Measurements from ENCODE around the gene FAM124A.

FAM124A gene

DNA sequence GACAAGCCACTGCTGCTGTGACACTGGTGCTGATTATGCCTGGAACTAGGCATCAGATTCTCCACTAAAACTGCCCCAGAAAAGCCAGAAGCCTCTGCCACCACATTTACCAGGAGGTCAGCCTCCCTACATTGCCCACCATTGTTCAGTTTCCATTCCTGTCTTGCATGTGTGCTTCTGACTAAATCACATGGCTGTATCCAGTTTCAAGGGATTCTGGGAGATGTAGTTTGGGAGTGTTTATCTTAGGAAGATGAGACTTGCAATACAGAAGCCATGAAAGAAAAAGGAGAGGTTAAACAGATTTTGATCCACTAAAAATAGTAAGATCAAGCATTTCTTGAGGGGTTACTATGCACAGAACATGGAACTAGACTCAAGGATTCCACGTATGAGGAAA, 76.6 kb downstream of the FAM124A start:
- H3K27me3 ChIP-seq (ENCODE audit: insufficient read depth, low read length, poor library complexity) = peaks cover 5% of the 10 kb centered on the region
- no peaks in the 10 kb centered on the region for H3K4me1 ChIP-seq (ENCODE audit: insufficient read depth, low read length)
- H4K20me1 ChIP-seq (ENCODE audit: insufficient read depth, low read length) = no peaks in the 10 kb centered on the region

DNA sequence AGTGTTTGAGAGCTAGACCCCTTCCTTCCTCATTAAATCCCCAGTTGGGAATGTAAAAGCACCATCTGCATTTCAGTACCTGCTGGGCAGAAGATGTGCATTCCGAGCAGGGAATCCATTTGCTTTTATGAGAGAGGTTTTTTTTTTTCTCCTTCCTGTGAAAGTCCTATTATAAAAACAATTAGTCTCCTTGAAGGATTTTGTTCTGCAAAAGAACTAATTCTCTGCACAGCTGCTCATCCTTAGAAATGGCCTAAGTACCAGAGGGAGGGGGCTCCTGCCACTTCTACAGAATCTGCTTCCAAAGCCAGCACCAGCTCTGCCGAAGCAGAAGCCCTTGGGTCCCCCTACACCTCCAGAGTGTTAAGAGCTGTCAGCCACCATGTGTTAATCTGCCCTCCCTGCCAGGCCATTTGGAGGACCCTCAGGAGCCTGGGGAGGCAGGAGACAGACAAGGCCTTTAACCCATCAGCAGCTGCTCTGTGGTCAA, 80.9 kb downstream of the FAM124A start:
- H3K4me1 ChIP-seq (ENCODE audit: insufficient read depth, low read length) = no peaks in the 10 kb centered on the region
- ATAC-seq (ENCODE audit: insufficient read depth, low read depth) = no peak
- DNase-seq = no peak
- H3K27ac ChIP-seq (ENCODE audit: low read length) = no peak overlapping the region
- no peak overlapping the region for H3K4me2 ChIP-seq (ENCODE audit: insufficient read depth, low read length)
- no peaks in the 10 kb centered on the region for H3K9me3 ChIP-seq (ENCODE audit: insufficient read depth, low read length, severe bottlenecking)
- H3K36me3 ChIP-seq (ENCODE audit: insufficient read depth, low read length) = no peaks in the 10 kb centered on the region
- H3K27me3 ChIP-seq (ENCODE audit: insufficient read depth, low read length, poor library complexity) = no peaks in the 10 kb centered on the region
- H3K9ac ChIP-seq (ENCODE audit: low read depth, low read length) = no peak overlapping the region
- no peak overlapping the region for H2AFZ ChIP-seq (ENCODE audit: low read depth, low read length)
- H4K20me1 ChIP-seq (ENCODE audit: insufficient read depth, low read length) = no peaks in the 10 kb centered on the region
- no peaks in the 10 kb centered on the region for H3K79me2 ChIP-seq (ENCODE audit: insufficient read depth, low read length)
- no peak for TF ChIP-seq EZH2 (IDR thresholded peaks at IDR 0.05; ENCODE audit: borderline replicate concordance, low read depth, low read length, severe bottlenecking)
- no peak overlapping the region for H3K4me3 ChIP-seq (ENCODE audit: low read depth in 1 of 2, low read length in 2 of 2)

More for the DNA sequence above, 76.6 kb downstream of the FAM124A start:
- no peaks in the 10 kb centered on the region for H3K79me2 ChIP-seq (ENCODE audit: insufficient read depth, low read length)
- no peak for ATAC-seq (ENCODE audit: insufficient read depth, low read depth)
- H3K4me2 ChIP-seq (ENCODE audit: insufficient read depth, low read length) = no peak overlapping the region
- no peak for TF ChIP-seq EZH2 (IDR thresholded peaks at IDR 0.05; ENCODE audit: borderline replicate concordance, low read depth, low read length, severe bottlenecking)
- TF ChIP-seq, protein P1, sequence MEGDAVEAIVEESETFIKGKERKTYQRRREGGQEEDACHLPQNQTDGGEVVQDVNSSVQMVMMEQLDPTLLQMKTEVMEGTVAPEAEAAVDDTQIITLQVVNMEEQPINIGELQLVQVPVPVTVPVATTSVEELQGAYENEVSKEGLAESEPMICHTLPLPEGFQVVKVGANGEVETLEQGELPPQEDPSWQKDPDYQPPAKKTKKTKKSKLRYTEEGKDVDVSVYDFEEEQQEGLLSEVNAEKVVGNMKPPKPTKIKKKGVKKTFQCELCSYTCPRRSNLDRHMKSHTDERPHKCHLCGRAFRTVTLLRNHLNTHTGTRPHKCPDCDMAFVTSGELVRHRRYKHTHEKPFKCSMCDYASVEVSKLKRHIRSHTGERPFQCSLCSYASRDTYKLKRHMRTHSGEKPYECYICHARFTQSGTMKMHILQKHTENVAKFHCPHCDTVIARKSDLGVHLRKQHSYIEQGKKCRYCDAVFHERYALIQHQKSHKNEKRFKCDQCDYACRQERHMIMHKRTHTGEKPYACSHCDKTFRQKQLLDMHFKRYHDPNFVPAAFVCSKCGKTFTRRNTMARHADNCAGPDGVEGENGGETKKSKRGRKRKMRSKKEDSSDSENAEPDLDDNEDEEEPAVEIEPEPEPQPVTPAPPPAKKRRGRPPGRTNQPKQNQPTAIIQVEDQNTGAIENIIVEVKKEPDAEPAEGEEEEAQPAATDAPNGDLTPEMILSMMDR (IDR thresholded peaks at IDR 0.05; ENCODE audit: borderline replicate concordance, extremely low read depth, low read length, poor library complexity, severe bottlenecking) = no peak
- no peak overlapping the region for H3K4me3 ChIP-seq (ENCODE audit: low read depth in 1 of 2, low read length in 2 of 2)
- no peak overlapping the region for H3K9ac ChIP-seq (ENCODE audit: low read depth, low read length)
- no peak for DNase-seq
- H3K9me3 ChIP-seq (ENCODE audit: insufficient read depth, low read length, severe bottlenecking) = no peaks in the 10 kb centered on the region
- H2AFZ ChIP-seq (ENCODE audit: low read depth, low read length) = no peak overlapping the region
- H3K36me3 ChIP-seq (ENCODE audit: insufficient read depth, low read length) = no peaks in the 10 kb centered on the region
- H3K27ac ChIP-seq (ENCODE audit: low read length) = no peak overlapping the region

DNA sequence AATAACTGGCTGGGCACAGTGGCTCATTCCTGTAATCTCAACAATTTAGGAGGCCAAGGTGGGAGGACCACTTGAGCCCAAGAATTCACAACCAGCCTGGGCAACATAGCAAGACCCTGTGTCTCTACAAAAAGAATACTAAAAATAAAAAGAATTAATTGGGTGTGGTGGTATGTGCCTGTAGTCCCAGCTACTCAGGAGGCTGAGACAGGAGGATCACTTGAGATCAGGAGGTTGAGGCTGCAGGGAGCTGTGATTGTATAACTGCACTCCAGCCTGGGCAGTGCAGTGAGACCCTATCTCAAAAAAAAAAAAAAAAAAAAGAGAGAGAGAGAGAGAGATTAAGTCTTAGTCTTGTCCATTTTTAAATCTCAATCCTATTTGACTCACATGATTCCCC, 81.7 kb downstream of the FAM124A start:
- Histone ChIP-seq H3K27ac (ENCODE audit: low read length) (no peak overlapping the region), H3K4me2 (ENCODE audit: insufficient read depth, low read length) (no peak overlapping the region), H4K20me1 (ENCODE audit: insufficient read depth, low read length) (no peaks in the 10 kb centered on the region), H2AFZ (ENCODE audit: low read depth, low read length) (no peak overlapping the region), H3K9me3 (ENCODE audit: insufficient read depth, low read length, severe bottlenecking) (no peaks in the 10 kb centered on the region), H3K9ac (ENCODE audit: low read depth, low read length) (no peak overlapping the region), H3K4me1 (ENCODE audit: insufficient read depth, low read length) (no peaks in the 10 kb centered on the region), H3K4me3 (ENCODE audit: low read depth in 1 of 2, low read length in 2 of 2) (no peak overlapping the region), H3K79me2 (ENCODE audit: insufficient read depth, low read length) (no peaks in the 10 kb centered on the region), H3K27me3 (ENCODE audit: insufficient read depth, low read length, poor library complexity) (peaks cover 4% of the 10 kb centered on the region), H3K36me3 (ENCODE audit: insufficient read depth, low read length) (no peaks in the 10 kb centered on the region)
- DNase-seq (no peak), ATAC-seq (ENCODE audit: insufficient read depth, low read depth) (no peak)
- TF ChIP-seq, protein P1 (IDR thresholded peaks at IDR 0.05; ENCODE audit: borderline replicate concordance, extremely low read depth, low read length, poor library complexity, severe bottlenecking) = no peak
- TF ChIP-seq EZH2 (IDR thresholded peaks at IDR 0.05; ENCODE audit: borderline replicate concordance, low read depth, low read length, severe bottlenecking) = no peak

DNA sequence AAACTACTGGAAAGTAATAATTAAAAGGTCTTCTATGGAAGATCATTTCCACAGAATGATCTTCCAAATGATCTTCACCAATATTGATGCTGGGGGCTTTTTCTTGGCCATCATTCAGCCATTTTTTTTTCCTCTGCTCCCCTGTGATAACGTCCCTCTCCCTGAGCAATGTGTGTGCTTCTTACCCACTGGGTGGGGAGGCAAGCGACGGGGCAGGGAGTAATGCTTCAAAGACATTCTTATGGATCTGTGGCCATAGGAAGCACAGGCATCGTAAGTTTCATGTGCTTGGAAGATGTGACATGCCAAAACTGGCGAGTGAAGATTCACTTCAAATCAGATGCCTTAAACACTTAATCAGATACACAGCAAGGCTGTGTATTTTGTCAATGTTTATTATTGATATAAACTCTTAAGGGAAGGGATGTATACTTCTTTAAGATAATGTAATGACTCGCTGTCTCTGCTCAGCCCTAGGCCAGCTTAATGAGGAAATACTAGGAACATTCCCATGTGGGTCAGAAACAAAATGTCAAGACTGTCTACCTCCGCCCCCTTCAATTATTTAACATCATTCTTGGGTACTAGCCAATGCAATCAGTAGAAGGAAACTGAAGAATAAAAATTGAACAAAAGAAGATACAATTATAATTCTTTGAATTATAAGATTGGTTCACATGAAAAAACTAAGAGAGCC, 83.2 kb downstream of the FAM124A start:
- Histone ChIP-seq H3K4me2 (ENCODE audit: insufficient read depth, low read length) (no peak overlapping the region), H3K27me3 (ENCODE audit: insufficient read depth, low read length, poor library complexity) (peaks cover 10% of the 10 kb centered on the region), H3K9ac (ENCODE audit: low read depth, low read length) (no peak overlapping the region), H2AFZ (ENCODE audit: low read depth, low read length) (no peak overlapping the region), H3K36me3 (ENCODE audit: insufficient read depth, low read length) (no peaks in the 10 kb centered on the region), H4K20me1 (ENCODE audit: insufficient read depth, low read length) (no peaks in the 10 kb centered on the region), H3K4me1 (ENCODE audit: insufficient read depth, low read length) (no peaks in the 10 kb centered on the region), H3K79me2 (ENCODE audit: insufficient read depth, low read length) (no peaks in the 10 kb centered on the region), H3K9me3 (ENCODE audit: insufficient read depth, low read length, severe bottlenecking) (no peaks in the 10 kb centered on the region), H3K27ac (ENCODE audit: low read length) (no peak overlapping the region), H3K4me3 (ENCODE audit: low read depth in 1 of 2, low read length in 2 of 2) (no peak overlapping the region)
- DNase-seq (no peak), ATAC-seq (ENCODE audit: insufficient read depth, low read depth) (no peak)
- TF ChIP-seq, protein P1 (IDR thresholded peaks at IDR 0.05; ENCODE audit: borderline replicate concordance, extremely low read depth, low read length, poor library complexity, severe bottlenecking) = no peak
- no peak for TF ChIP-seq EZH2 (IDR thresholded peaks at IDR 0.05; ENCODE audit: borderline replicate concordance, low read depth, low read length, severe bottlenecking)
